Common myeloid progenitor, CD34-positive (primary cell): ENCODE data around the gene DCP1A.

ENCODE experiments used
- CTCF ChIA-PET: fragments of 350-600 bp; sonication (Branson Sonifier 250); formaldehyde crosslinking; loops from one replicate; lab custom pipeline; 2021; ENCODE audit warnings: antibody characterized with exemption; lab: Charles Lee
- POLR2A ChIA-PET: fragments of 350-600 bp; sonication (Branson Sonifier 250); formaldehyde crosslinking; loops from one replicate; lab custom pipeline; 2021; ENCODE audit warnings: antibody characterized with exemption; lab: Charles Lee
- DNase-seq, 3 donors: peaks; one replicate each; pipeline versions ENCODE4 v3.0.0 to v3.0.0-alpha.2; 2013
- H3K27ac ChIP-seq, 2 experiments: 1 replicate in 1 of 2; 2 replicates in 1 of 2; pipeline ENCODE4 v1.7.0; 2013; ENCODE audit warnings: inconsistent platforms in 2 of 2, low read length in 2 of 2, mild to moderate bottlenecking in 2 of 2, low read depth in 1 of 2, moderate library complexity in 1 of 2; ENCODE audit not compliant: severe bottlenecking in 2 of 2, insufficient read depth in 1 of 2, poor library complexity in 1 of 2
- H3K27me3 ChIP-seq, 5 experiments: replicated peaks in 2 of 5; 1 replicate in 3 of 5; 2 replicates in 2 of 5; pipeline versions ENCODE4 v1.6.1 to v1.7.0; 2013; ENCODE audit warnings: low read length in 4 of 5, mild to moderate bottlenecking in 2 of 5, moderate library complexity in 2 of 5, inconsistent platforms in 1 of 5; ENCODE audit not compliant: insufficient read depth in 5 of 5, control insufficient read depth in 4 of 5
- H3K36me3 ChIP-seq, 4 experiments: 1 replicate in 2 of 4; 2 replicates in 2 of 4; pipeline versions ENCODE4 v1.6.1 to v1.7.0; 2013; ENCODE audit warnings: low read length in 3 of 4, control low read depth in 1 of 4, mild to moderate bottlenecking in 1 of 4; ENCODE audit not compliant: control insufficient read depth in 4 of 4, insufficient read depth in 4 of 4
- H3K4me1 ChIP-seq, 4 experiments: 1 replicate in 3 of 4; 2 replicates in 1 of 4; pipeline versions ENCODE4 v1.6.1 to v1.7.1; 2013; ENCODE audit warnings: low read length in 3 of 4, mild to moderate bottlenecking in 3 of 4, control low read depth in 1 of 4, inconsistent platforms in 1 of 4, moderate library complexity in 1 of 4; ENCODE audit not compliant: control insufficient read depth in 4 of 4, insufficient read depth in 4 of 4; ENCODE audit errors: control extremely low read depth in 1 of 4
- H3K4me3 ChIP-seq, 7 experiments: 1 replicate in 4 of 7; 2 replicates in 3 of 7; pipeline versions ENCODE4 v1.5.1 to v1.7.0; 2013; ENCODE audit warnings: mild to moderate bottlenecking in 7 of 7, low read length in 6 of 7, moderate library complexity in 6 of 7, inconsistent platforms in 2 of 7, low read depth in 2 of 7, control low read depth in 1 of 7; ENCODE audit not compliant: insufficient read depth in 4 of 7, control insufficient read depth in 1 of 7; ENCODE audit errors: extremely low read depth in 1 of 7
- H3K9me3 ChIP-seq, 5 experiments: 1 replicate in 4 of 5; 2 replicates in 1 of 5; pipeline versions ENCODE4 v1.6.1 to v1.7.1; 2013; ENCODE audit warnings: low read length in 4 of 5, mild to moderate bottlenecking in 2 of 5, inconsistent platforms in 1 of 5, low read depth in 1 of 5, moderate library complexity in 1 of 5; ENCODE audit not compliant: control insufficient read depth in 4 of 5, insufficient read depth in 2 of 5; ENCODE audit errors: control extremely low read depth in 1 of 5
- WGBS: methylation state at CpG from one replicate; pipeline ENCODE4 v1.1.5; 2013; ENCODE audit not compliant: insufficient coverage; 5-methylcytosine and 5-hydroxymethylcytosine counted together

Gene DCP1A

GRCh38 chr3:53238886-53239285 lies 108.5 kb downstream of the DCP1A start:
- no peak overlapping the region for H3K4me3 ChIP-seq
- no peaks in the 10 kb centered on the region for H3K9me3 ChIP-seq
- H3K36me3 ChIP-seq: peaks cover 20 to 91% (median 56%) of the 10 kb centered on the region in 4 experiments
- no peak for DNase-seq
- ChIA-PET POLR2A (no interaction called here), CTCF (no interaction called here)
- 94% methylated on average over 3 of the region's 4 CpGs for WGBS
- H3K4me1 ChIP-seq: peaks cover 0 to 46% (median 17%) of the 10 kb centered on the region in 4 experiments
- H3K27ac ChIP-seq: no peak overlapping the region
- no peaks in the 10 kb centered on the region for H3K27me3 ChIP-seq

GRCh38 chr3:53238051-53238850 lies 109.1 kb downstream of the DCP1A start:
- POLR2A ChIA-PET: no interaction called here
- 93% methylated on average over 2 of the region's 6 CpGs for WGBS

GRCh38 chr3:53236112-53236841 lies 111.1 kb downstream of the DCP1A start:
- 60% methylated on average over 9 of the region's 9 CpGs for WGBS
- Histone ChIP-seq H3K36me3 (peaks cover 24 to 91% (median 69%) of the 10 kb centered on the region in 4 experiments), H3K27me3 (no peaks in the 10 kb centered on the region), H3K9me3 (no peaks in the 10 kb centered on the region), H3K4me1 (peaks cover 0 to 30% (median 13%) of the 10 kb centered on the region in 4 experiments), H3K4me3 (peak overlapping the region in 1 of 7 experiments; percentile 4), H3K27ac (peak overlapping the region; percentile 27 to 80)
- DNase-seq: peak; percentile 57 to 83 (median 78)
- ChIA-PET CTCF (interaction anchor here (0.6 to 2.4 kb wide), 7 partner anchors 9 to 63 kb away, joined by 3 to 11 read pairs (median 3); no protein-coding TSS in a partner anchor), POLR2A (no interaction called here)

More at GRCh38 chr3:53238051-53238850, 109.1 kb downstream of the DCP1A start:
- Histone ChIP-seq H3K4me3 (no peak overlapping the region), H3K9me3 (no peaks in the 10 kb centered on the region), H3K36me3 (peaks cover 22 to 91% (median 60%) of the 10 kb centered on the region in 4 experiments), H3K27ac (no peak overlapping the region), H3K4me1 (peaks cover 0 to 42% (median 16%) of the 10 kb centered on the region in 4 experiments), H3K27me3 (no peaks in the 10 kb centered on the region)
- CTCF ChIA-PET: interaction anchor here (0.8 kb wide), 1 partner anchor 61 kb away, joined by 3 read pairs; no protein-coding TSS in a partner anchor
- no peak for DNase-seq

GRCh38 chr3:53235545-53235944 lies 111.8 kb downstream of the DCP1A start:
- 78% methylated on average over 4 of the region's 6 CpGs for WGBS
- H3K36me3 ChIP-seq: peaks cover 25 to 91% (median 71%) of the 10 kb centered on the region in 4 experiments
- ChIA-PET POLR2A (no interaction called here), CTCF (interaction anchor here (0.6 to 2.4 kb wide), 7 partner anchors 9 to 101 kb away, joined by 3 to 11 read pairs (median 3); no protein-coding TSS in a partner anchor)
- peaks cover 0 to 23% (median 13%) of the 10 kb centered on the region in 4 experiments for H3K4me1 ChIP-seq
- H3K9me3 ChIP-seq: no peaks in the 10 kb centered on the region
- H3K27me3 ChIP-seq: no peaks in the 10 kb centered on the region
- no peak for DNase-seq
- H3K4me3 ChIP-seq: no peak overlapping the region
- peak overlapping the region in 1 of 2 experiments; percentile 80 for H3K27ac ChIP-seq

GRCh38 chr3:53234841-53235232 lies 112.5 kb downstream of the DCP1A start:
- 100% methylated on average over 8 of the region's 10 CpGs for WGBS
- Histone ChIP-seq H3K9me3 (no peaks in the 10 kb centered on the region), H3K4me3 (no peak overlapping the region), H3K36me3 (peaks cover 23 to 91% (median 72%) of the 10 kb centered on the region in 4 experiments), H3K27me3 (no peaks in the 10 kb centered on the region), H3K4me1 (peaks cover 0 to 18% (median 13%) of the 10 kb centered on the region in 4 experiments), H3K27ac (no peak overlapping the region)
- ChIA-PET CTCF (interaction anchor here (0.9 to 2.4 kb wide), 8 partner anchors 9 to 123 kb away, joined by 3 to 11 read pairs (median 3); no protein-coding TSS in a partner anchor), POLR2A (no interaction called here)
- DNase-seq: no peak

- Histone ChIP-seq H3K27me3 (no peaks in the 10 kb centered on the region), H3K27ac (no peak overlapping the region), H3K4me3 (no peak overlapping the region), H3K36me3 (peaks cover 23 to 91% (median 72%) of the 10 kb centered on the region in 4 experiments), H3K4me1 (peaks cover 0 to 18% (median 13%) of the 10 kb centered on the region in 4 experiments), H3K9me3 (no peaks in the 10 kb centered on the region)
- CTCF ChIA-PET: interaction anchor here (0.6 to 2.4 kb wide), 10 partner anchors 12 to 493 kb away, joined by 3 to 11 read pairs (median 4); no protein-coding TSS in a partner anchor
- POLR2A ChIA-PET: interaction anchor here (0.7 kb wide), 1 partner anchor 25 kb away, joined by 3 read pairs; no protein-coding TSS in a partner anchor
- DNase-seq: no peak
- 86% methylated on average over 10 of the region's 15 CpGs for WGBS
These were observed 113.1 kb downstream of the DCP1A start for GRCh38 chr3:53234130-53234840.
